Measurements from ENCODE around the gene CELF1. TPM values are rescaled to one million over a fixed set of nuclear protein-coding genes. Genes with fewer than 3 reads are reported as not detected.

The CELF1 gene
- total and polyA plus RNA-seq, 2 experiments from 2014 or later = 59.1 to 84.6 TPM

DNA sequence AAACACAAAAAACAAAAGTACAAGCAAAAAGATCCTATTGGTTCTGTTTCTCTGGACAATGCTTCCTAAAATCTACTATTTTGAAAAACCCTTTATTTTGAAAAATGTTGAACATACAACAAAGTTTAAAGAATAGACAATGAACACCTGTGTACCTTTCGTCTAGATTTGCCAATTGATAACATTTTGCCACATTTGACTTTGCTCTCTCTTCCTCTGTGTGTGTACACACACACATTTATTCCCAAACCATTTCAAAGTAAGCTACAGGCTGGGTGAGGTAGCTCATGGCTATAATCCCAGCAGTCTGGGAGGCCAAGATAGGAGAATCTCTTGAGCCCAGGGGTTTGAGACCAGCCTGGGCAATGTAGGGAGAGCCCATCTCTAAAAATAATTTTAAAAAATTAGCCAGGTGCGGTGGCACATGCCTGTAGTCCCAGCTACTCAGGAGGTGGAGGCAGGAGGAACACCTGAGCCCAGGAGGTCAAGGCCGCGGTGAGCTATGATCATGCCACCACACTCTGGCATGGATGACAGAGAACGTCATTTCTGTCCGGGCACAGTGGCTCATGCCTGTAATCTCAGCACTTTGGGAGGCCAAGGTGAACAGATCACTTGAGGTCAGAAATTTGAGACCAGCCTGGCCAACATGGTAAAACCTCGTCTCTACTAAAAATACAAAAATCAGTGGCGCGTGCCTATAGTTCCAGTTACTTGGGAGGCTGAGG is 121.4 kb downstream of the CELF1 start:
- TF ChIP-seq, protein P1, sequence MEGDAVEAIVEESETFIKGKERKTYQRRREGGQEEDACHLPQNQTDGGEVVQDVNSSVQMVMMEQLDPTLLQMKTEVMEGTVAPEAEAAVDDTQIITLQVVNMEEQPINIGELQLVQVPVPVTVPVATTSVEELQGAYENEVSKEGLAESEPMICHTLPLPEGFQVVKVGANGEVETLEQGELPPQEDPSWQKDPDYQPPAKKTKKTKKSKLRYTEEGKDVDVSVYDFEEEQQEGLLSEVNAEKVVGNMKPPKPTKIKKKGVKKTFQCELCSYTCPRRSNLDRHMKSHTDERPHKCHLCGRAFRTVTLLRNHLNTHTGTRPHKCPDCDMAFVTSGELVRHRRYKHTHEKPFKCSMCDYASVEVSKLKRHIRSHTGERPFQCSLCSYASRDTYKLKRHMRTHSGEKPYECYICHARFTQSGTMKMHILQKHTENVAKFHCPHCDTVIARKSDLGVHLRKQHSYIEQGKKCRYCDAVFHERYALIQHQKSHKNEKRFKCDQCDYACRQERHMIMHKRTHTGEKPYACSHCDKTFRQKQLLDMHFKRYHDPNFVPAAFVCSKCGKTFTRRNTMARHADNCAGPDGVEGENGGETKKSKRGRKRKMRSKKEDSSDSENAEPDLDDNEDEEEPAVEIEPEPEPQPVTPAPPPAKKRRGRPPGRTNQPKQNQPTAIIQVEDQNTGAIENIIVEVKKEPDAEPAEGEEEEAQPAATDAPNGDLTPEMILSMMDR (IDR thresholded peaks at IDR 0.05; ENCODE audit: poor library complexity) = no peak
- TF ChIP-seq EZH2 (IDR thresholded peaks at IDR 0.05; ENCODE audit: borderline replicate concordance) (no peak), EZH2phosphoT487 (IDR thresholded peaks at IDR 0.05; ENCODE audit: low read depth, severe bottlenecking, unreplicated experiment) (no peak)
- no peak overlapping the region for H3K4me3 ChIP-seq
- H3K36me3 ChIP-seq (replicated peaks; ENCODE audit: insufficient read depth, low read depth) = no peaks in the 10 kb centered on the region
- no peaks in the 10 kb centered on the region for H4K20me1 ChIP-seq (ENCODE audit: insufficient read depth, poor library complexity, severe bottlenecking)
- H3K27me3 ChIP-seq = no peaks in the 10 kb centered on the region
- no peaks in the 10 kb centered on the region for H3K9me3 ChIP-seq (ENCODE audit: low read depth)
- no peak overlapping the region for H3K27ac ChIP-seq
- DNase-seq (ENCODE audit: low spot score) = no peak
- H2AFZ ChIP-seq = no peak overlapping the region
- 89% methylated on average over 9 of the region's 9 CpGs for WGBS (ENCODE audit: low lambda C conversion rate, missing lambda C conversion rate)
- H3K4me2 ChIP-seq = no peak overlapping the region
- no peaks in the 10 kb centered on the region for H3K9me2 ChIP-seq (replicated peaks; ENCODE audit: insufficient read depth)
- no peaks in the 10 kb centered on the region for H3K79me2 ChIP-seq
- H3K4me1 ChIP-seq (ENCODE audit: insufficient read depth) = no peaks in the 10 kb centered on the region

DNA sequence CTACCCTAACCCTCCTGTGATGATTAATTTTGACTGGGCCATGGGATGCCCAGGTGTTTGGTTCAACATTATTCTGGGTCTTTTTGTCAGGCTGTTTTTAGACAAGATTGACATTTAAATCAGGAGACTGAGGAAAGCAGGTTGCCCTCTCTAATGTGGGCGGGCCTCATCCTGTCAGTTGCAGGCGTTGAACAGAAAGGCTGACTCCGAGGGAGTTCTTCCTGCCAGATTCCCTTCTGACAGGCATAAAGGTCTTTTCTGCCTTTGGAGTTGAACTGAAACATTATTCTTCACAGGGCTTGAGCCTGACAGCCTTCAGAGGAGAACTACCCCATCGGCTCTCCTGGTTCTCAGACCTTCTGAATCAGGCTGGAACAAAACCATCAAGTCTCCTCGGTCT is 122.4 kb downstream of the CELF1 start:
- WGBS (ENCODE audit: low lambda C conversion rate, missing lambda C conversion rate) = 79% methylated on average over 5 of the region's 5 CpGs
- no peak overlapping the region for H3K27ac ChIP-seq
- no peaks in the 10 kb centered on the region for H3K36me3 ChIP-seq (replicated peaks; ENCODE audit: insufficient read depth, low read depth)
- no peak for DNase-seq (ENCODE audit: low spot score)
- H3K27me3 ChIP-seq = no peaks in the 10 kb centered on the region
- no peak for TF ChIP-seq EZH2phosphoT487 (IDR thresholded peaks at IDR 0.05; ENCODE audit: low read depth, severe bottlenecking, unreplicated experiment)
- H4K20me1 ChIP-seq (ENCODE audit: insufficient read depth, poor library complexity, severe bottlenecking) = no peaks in the 10 kb centered on the region
- no peak overlapping the region for H3K4me3 ChIP-seq
- no peak overlapping the region for H2AFZ ChIP-seq
- H3K4me2 ChIP-seq = no peak overlapping the region
- no peaks in the 10 kb centered on the region for H3K9me2 ChIP-seq (replicated peaks; ENCODE audit: insufficient read depth)
- peaks cover 1% of the 10 kb centered on the region for H3K4me1 ChIP-seq (ENCODE audit: insufficient read depth)
- peaks cover 5% of the 10 kb centered on the region for H3K79me2 ChIP-seq
- no peaks in the 10 kb centered on the region for H3K9me3 ChIP-seq (ENCODE audit: low read depth)

DNA sequence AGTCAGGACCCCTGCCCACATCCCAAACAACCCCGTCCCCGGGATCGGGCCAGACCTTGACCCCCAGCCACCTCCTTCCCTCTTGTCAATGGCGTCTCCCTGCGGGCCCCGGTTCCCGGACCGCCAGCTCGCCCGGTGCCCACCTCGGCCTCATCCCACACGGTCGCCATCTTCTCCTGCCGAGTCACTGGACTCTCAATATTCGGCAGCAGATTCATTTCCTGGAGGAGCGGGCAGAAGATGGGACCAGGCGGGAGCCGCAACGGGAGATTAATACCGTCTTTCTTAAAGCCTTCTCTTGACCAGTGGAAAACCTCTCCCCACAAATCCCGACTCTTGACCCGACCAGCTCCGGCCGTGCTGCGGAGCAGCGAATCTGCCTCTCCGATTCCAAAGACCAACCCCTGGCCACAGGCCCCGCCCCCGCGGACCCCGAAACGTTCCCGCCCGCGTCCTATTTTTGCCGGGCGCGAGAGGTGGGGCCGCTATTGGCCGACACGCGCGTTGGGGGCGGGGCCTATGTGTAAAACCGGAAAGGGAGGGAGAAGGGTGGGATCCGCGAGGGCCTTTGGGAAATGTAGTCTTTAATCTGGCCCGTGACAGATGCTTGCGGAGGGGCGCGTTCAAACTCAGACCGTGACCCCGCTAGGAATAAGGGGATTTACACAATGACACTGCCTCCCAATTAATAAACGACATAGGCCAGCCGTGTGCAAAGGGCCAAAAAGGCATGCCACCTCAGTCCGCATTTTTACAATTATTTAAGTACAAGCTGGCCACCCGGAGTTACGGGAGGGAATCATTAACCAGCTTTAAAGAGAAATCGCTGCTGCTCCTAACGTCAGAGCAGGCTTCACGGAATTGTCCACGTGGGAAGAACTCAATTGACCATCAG is 126.6 kb downstream of the CELF1 start, which contains the start of gene PSMC3:
Gene PSMC3, minus strand, starts transcription at position 378 of the 895 bp plus-strand sequence. Its CDS starts 160 bp downstream, at position 218.
- TF ChIP-seq, protein P1 (IDR thresholded peaks at IDR 0.05; ENCODE audit: poor library complexity) = no peak
- TF ChIP-seq EZH2 (IDR thresholded peaks at IDR 0.05; ENCODE audit: borderline replicate concordance) (no peak), EZH2phosphoT487 (IDR thresholded peaks at IDR 0.05; ENCODE audit: low read depth, severe bottlenecking, unreplicated experiment) (no peak)
- no peaks in the 10 kb centered on the region for H3K27me3 ChIP-seq
- WGBS (ENCODE audit: low lambda C conversion rate, missing lambda C conversion rate) = 2% methylated on average over 48 of the region's 62 CpGs
- H3K36me3 ChIP-seq (replicated peaks; ENCODE audit: insufficient read depth, low read depth) = no peaks in the 10 kb centered on the region
- peak within 1 kb of the TSS; percentile 94 for H3K27ac ChIP-seq
- DNase-seq (ENCODE audit: low spot score) = peak; percentile 99
- H2AFZ ChIP-seq = peak within 1 kb of the TSS; percentile 80
- H3K79me2 ChIP-seq = peaks cover 20% of the 10 kb centered on the region
- peak within 1 kb of the TSS; percentile 76 for H3K4me3 ChIP-seq
- no peaks in the 10 kb centered on the region for H3K9me2 ChIP-seq (replicated peaks; ENCODE audit: insufficient read depth)
- peaks cover 9% of the 10 kb centered on the region for H3K4me1 ChIP-seq (ENCODE audit: insufficient read depth)
- H3K9me3 ChIP-seq (ENCODE audit: low read depth) = no peaks in the 10 kb centered on the region
- no peaks in the 10 kb centered on the region for H4K20me1 ChIP-seq (ENCODE audit: insufficient read depth, poor library complexity, severe bottlenecking)
- peak within 1 kb of the TSS; percentile 95 for H3K4me2 ChIP-seq

Data from hepatocyte (in vitro differentiated cells).